Stimulated activated CD4-positive, alpha-beta T cell treated with anti-CD3 and anti-CD28 coated beads, Interleukin-1b, Interleukin-23, amount 100 ng/mL, for 48 hours (primary cell): ENCODE results near the gene ADAMTSL1.

Experiments
- DNase-seq: peaks from one replicate; pipeline ENCODE4 v3.0.0-alpha.2; 2020

Gene ADAMTSL1

DNA sequence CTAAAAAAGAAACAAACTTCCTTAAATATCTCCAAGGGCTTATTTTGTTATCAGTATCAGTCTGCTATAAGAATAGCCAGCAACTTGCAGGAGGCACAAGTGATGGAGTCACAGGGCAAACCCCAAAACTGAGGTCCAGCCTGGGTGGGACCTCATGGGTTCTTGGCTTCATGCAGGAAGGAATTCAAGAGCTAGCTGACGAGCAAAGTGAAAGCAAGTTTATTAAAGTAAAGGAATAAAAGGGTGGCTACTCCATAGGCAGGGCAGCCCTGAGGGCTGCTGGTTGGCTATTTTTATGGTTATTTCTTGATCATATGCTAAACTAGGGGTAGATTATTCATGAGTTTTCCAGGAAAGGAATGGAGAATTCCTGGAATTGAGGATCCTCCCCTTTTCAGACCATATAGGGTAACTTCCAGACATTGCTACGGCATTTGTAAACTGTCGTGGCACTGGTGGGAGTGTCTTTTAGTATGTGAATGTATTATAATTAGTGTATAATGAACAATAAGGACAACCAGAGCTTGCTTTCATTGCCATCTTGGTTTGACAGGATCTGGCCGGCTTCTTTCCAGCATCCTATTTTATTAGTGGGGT lies 231.9 kb downstream of the ADAMTSL1 start:
- no peak for DNase-seq

DNA sequence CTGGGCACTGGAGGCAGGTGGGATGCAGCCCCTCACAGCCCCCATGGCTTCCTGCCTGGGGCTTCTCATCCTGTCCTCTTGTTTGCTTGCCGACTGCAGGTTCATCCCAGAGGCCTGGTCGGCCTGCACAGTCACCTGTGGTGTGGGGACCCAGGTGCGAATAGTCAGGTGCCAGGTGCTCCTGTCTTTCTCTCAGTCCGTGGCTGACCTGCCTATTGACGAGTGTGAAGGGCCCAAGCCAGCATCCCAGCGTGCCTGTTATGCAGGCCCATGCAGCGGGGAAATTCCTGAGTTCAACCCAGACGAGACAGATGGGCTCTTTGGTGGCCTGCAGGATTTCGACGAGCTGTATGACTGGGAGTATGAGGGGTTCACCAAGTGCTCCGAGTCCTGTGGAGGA lies 232.7 kb downstream of the ADAMTSL1 start:
- no peak for DNase-seq

DNA sequence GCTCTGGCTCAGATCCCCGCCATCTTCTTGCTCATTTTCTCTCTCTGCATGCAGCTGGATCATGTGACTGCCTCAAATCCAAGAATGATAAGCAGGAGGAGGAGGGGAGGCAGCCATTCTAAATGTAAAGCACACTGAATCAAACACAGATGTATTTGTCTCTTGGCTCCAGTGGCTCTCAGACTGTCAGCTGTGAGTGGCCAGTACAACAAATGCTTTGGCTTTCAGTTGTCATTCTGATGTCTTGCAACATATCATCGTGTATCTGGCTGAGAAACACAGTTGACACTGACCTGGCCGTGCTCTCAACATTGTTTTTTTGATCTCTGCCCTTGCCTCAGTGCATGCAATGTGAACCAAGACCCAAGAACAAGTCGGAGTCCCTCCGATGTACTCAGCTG lies 233.1 kb downstream of the ADAMTSL1 start:
- no peak for DNase-seq

DNA sequence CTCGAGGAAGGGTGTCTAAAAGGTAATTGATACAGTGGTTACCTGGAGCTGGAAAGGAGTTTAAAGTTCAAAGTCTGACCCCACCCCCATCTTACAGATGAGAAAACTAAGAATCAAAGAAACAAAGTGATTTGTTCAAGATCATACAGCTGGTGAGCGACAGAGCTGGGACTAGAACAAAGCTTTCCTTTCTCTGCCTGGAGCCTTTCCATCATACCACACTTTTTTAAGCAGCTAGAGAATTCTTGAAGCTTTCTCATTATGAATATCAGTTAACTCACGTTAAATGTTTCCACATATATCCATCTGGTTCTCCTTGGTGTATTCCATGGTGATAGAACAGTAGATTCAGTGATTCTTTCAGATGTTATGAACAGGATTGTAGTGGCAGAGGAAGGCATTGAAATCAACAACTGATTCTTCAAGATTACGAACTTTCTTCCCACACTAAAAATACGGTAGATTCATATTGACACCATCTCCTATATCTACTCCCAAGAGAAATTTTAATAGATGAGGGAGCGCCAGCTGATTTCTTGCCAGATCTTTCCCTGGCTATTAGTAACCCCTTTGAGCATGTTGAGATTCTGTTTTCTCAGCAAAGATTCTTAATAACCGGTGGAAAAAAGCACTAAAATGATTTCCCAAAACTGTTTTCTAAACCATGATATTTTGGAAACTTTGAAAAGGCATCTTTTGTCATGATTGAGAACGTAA lies 233.7 kb downstream of the ADAMTSL1 start:
- DNase-seq = no peak

DNA sequence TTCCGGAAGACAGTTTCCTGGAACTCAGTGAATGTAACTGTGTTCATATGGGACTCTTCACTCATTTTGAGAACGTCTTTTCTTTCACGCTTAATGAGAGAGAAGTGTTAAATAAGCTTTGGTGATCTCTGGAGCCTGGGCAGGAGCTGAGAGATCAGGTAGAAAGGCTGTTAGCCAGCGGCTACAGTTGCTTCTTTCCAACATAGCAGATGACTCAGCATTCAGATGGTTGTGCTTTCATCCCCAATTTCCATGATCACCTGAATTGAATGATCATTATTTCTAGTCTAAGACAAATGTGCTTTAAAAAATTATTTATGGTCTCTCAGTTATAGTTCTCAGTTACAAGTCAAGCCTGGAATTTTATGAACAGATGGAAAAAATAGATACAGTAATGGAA lies 234.5 kb downstream of the ADAMTSL1 start:
- no peak for DNase-seq

DNA sequence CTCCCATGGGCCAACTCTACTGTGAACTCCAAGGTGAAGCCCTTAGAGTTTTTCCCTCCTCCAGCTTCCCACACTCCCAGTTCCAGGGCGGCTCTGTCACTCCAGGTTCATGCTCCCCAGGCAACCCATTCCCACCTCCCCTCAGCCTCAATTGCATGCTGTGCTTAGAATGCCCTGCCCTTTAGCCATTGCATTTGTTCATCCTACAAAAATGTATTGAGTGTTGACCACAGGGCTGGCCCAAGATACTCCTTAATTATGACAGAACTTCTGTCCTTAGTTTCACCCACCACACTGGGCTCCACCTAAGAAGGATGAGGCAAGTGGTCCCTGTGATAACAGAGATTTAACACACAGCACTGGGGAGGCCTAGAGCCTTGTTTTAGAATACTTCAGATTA lies 236.1 kb downstream of the ADAMTSL1 start:
- no peak for DNase-seq

DNA sequence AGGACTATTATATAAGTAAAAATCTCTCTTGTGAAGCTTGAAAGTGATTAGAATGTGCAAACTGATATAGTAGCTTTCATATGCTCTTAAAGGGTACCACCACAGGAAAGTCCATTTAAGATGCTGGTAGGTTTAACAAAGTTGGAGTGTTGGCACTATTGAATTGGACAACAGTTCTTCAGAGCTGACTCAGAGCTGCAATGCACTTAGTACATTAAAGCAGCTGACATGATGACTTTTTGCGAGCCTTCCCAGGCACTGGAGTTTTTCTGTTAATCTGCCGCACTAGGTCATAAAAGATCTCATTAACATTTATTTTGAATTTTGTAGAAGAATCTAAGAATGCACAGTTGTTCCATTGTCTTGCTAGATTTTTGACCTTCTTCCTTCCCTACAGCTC lies 243.8 kb downstream of the ADAMTSL1 start:
- no peak for DNase-seq

DNA sequence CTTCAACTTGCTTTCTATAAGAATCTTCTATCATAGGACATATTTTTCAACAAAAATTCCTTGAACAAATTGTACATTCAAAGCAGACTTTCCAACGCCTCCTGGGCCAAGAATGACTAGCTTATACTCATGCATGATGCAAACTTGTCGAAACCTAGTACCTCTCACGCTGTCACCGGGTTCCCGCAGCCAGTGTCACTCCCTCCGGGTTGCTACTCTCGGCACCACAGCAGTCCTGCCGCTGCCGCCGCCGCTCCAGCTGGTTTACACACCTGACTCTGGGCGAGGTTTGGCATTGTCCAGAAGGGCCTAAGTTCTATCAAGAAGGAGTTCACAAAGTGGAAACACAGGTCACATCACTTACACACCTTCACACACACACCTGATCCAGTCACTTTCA lies 244.4 kb downstream of the ADAMTSL1 start:
- DNase-seq = no peak

DNA sequence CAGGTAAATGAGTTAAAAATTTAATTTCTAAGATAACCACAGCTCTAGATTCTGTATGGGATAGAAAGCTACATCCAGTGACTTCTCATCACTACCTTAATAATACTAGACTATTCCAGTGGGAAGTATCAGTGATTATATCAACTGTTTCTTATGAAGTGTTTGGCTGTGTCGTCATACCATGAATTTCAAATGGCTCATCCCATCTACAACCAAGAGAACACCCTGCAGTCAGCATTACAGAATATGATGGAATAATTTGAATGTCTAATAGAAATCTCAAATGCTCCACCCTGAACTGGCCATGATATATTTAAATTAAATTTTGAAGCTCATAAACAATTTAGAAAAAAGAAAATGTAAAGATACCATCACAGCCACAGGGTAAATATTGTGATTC lies 245.0 kb downstream of the ADAMTSL1 start:
- DNase-seq = no peak

DNA sequence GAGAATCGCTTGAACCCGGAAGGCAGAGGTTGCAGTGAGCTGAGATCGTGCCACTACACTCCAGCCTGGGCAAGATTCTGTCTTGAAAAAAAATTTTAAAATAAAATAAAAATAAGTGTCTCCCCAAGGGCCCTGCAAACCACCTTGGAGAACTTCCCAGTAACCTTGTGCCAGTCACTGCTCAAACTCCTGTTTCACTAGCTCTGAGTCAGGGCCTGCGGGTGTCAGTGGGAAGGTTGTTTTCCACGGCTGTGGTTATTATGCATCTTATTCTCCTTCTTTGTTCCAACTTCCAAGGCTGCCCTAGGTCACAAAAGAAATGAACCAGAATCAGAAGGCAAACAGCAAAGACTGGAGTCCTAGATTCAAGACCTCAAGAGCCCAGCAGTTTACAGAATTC lies 246.7 kb downstream of the ADAMTSL1 start:
- no peak for DNase-seq

DNA sequence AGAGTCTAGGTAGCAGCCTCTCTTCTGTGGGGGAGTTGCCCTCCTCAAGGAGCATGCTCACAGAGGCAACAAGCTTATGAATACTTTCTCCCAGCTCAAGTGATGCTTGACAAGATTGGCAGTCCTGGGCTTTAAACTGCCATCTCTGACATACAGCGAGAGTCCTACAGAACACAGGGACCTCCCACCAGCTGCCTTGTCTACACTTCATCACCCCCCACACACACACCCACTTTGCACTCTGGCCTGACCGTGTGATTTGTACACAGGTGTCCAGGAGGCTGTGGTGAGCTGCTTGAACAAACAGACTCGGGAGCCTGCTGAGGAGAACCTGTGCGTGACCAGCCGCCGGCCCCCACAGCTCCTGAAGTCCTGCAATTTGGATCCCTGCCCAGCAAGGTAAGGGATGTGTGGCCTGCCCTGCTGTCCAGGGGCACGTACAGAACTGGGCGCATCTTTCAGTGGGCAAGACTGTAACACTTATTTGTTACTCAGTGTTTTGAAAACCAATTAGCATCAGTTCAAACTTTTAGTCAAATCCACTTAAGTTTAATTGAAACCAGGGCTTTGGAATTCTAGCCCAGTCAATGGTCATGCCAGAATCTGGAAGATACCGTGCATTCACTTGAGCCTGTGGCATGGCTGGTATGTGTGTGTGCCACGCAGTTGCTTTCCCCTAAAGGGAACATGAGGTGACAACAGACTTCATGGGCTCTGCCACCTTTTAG lies 247.5 kb downstream of the ADAMTSL1 start:
- no peak for DNase-seq

DNA sequence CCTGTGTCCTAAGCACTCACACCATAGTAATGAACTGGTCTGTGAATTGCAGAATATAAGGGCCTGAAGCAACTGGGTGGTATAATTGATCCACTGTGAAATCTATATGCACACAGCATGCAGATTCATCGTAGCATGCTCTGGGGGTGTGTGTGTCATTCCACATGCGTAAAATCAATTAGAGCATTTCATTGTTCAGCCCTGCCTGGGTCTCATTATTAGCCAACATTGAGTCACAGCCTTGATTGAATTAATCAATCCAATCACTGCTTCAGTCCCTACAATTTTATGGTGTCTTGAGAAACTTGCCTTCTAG lies 248.0 kb downstream of the ADAMTSL1 start:
- DNase-seq = no peak

DNA sequence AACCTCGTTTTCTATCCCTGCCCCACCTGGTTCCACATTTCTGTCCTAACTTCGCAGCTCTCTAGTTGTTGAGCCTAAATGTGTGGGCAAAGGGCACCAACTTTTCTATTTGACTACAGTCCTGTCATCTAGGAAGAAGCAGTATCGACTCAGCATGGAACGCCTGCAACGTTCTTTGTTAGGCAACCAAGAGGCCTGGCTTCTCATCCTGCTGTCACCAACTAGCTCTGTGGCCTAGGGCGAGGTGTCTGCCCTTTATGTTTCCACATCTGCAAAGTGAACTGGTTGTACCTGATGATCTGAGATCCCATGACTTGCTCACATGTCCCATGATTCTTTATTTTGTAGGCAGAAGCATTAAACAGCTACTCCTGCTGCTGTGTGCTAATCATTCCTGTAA lies 248.9 kb downstream of the ADAMTSL1 start:
- no peak for DNase-seq

DNA sequence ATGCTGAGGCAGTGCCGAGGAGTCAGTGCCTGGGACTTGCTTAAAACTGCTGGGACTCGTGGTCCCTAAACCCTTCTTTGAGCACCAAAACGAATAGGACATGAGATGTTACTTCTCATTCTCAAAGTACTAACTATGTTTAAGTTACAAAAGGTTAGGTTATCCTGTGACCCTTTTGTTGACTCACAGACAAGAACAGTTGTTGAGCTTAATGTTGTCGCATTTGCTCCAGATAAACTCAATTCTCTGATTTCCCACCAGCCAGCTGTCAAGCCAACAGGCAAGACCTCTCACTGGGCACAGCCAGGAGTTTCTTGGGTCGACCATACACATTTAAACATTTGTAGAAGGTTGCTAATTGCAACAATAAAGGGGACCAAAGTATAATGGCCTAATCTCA lies 249.4 kb downstream of the ADAMTSL1 start:
- no peak for DNase-seq

DNA sequence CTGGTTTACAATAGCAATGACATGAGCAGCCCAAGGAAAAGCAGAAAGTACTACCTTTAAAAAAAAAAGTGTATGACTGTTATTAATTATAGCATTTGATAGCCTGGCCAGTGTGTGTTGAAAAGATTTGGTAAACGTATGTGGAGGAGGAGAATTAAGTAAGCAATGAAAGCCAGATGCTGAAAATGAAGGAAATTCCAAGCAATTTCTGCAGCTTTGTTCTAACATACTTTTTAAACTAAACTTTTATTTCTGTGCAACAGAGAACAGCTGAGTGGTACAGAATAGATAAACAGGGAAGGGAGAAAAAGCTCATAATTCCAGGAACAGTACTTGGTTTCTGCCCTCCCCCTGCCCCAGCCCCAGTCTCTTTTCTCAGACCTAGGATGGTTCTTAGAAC lies 252.6 kb downstream of the ADAMTSL1 start:
- no peak for DNase-seq

DNA sequence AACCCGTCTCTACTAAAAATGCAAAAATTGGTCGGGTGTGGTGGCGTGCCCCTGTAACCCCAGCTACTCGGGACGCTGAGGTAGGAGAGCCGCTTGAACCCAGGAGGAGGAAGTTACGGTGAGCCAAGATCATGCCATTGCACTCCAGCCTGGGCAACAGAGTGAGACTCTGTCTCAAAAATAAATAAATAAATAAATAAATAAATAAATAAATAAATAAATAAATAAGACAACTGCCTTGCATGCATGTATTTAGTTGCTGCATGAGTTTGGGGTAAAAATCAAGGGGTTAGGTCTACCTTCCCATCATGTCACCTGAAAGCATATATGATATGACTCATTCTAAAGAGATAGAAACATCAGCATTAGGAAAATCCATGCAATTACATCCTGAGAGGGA lies 254.0 kb downstream of the ADAMTSL1 start:
- no peak for DNase-seq

DNA sequence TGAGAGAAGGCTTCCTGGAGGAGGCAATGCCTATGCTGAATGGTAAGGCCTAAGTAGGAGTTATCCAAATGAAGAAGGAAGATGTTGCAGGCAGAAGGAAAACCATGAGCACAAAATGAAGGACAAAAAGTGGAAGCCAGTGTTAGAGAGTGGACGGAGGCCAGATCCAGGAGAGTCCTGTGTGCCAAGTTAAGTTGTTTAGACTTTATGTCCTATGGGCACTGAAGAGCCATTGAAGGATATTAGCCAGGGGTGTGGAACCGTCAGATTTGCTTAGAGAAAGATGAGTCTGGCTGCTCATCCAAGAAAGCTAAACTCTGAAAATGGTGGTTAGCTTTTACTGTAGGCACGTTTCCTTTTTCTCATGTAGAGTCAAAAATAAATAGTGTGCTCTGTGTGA lies 254.7 kb downstream of the ADAMTSL1 start:
- no peak for DNase-seq

DNA sequence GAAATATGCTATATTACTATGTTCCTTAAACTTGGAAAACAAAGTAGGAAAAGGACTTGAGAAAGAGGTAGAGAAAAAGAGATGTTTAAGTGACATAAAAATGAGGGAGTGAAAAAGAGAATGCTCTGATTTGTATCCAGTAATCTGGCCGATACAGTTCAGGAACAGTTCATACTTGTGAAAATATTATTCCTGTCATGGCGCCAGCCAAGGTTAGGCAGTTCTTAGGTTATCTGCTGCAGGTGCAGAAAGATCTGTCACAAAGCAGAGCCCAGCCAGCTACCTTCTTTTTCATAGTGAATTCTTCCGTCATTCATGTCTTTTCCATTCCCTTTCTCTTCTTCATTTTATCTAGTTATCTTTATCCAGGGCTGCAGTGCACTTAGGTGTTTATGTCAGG lies 256.3 kb downstream of the ADAMTSL1 start:
- no peak for DNase-seq

DNA sequence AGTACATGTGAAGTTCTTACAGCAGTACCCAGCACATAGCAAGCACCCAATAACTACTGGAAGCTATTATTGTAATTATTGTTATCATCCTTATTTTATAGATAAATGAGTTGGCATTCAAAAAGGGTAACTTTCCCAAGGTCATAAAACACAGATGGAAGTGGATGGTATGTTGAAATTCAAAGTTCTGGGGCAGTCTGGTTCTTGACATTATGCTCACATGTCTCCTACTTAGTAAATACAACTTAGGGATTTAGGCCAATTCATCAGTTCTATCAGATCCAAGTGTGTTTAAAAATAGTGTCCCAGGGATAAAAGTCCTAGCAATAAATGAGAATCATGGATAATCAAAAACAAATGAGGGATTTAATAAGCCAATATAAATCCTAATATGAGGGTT lies 265.2 kb downstream of the ADAMTSL1 start:
- no peak for DNase-seq

DNA sequence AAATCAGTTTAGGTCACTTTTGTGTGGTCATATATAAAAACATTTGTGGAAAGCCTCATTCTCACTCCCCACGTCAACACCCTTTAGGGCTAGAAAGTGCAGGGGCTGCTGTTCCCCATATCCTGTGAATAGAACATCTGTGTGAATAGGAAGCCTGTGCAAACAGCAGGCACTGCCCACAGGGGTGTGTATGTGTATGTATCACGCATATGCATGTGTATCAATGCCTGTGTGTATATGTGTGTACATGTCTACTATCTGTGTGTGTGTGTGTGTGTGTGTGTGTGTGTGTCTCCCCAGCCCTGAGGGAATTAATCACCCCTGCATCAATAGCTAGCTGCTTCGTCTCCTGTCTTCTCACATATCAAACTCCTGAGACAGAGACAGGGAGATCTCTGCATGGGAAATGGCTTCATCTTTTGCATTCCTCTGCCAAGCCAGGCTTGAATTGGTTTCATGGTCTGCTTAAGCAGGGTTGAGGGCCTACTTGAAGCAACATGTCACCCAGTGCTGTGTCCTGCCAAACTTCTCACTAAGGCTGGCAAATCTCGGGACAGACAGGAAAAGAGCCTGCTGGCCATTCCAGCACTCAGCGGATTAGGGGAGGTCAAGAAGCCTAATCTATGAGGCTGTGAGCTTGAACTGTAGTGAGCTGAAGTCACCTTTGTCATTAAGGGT lies 265.8 kb downstream of the ADAMTSL1 start:
- DNase-seq = no peak

DNA sequence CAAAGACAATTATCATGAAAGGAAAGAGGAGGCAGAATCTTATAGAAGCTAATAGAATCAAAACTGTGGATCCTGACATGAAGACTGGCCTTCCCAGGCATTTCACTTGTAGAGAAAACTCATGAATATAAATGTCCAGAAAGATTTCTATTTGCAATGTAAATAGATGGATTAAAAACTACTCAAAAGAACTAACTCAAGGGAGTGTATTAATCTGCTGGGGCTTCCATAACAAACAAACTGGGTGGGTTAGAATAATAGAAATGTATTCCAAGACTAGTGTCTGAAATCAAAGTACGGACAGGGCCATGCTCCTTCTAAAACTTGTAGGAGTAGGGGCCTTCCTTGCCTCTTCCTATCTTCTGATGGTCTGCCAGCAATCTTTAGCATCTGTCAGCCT lies 267.4 kb downstream of the ADAMTSL1 start:
- no peak for DNase-seq

DNA sequence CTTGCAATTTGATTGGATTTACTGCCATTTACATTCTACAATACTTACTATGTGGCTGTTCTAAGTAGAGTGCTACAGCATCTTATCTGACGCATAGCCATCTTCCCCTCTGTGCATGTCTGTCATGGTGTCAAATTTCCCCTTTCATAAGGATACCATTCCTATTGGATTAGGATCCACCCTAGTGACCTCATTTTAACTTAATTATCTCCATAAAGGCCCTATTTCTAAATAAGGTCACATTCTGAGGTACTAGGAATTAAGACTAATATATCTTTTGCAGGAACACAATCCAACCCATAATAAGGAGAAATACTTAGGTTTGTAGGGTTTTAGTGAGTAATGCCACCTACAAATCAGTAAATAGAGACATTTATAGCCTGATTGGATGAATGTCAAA lies 268.0 kb downstream of the ADAMTSL1 start:
- no peak for DNase-seq

DNA sequence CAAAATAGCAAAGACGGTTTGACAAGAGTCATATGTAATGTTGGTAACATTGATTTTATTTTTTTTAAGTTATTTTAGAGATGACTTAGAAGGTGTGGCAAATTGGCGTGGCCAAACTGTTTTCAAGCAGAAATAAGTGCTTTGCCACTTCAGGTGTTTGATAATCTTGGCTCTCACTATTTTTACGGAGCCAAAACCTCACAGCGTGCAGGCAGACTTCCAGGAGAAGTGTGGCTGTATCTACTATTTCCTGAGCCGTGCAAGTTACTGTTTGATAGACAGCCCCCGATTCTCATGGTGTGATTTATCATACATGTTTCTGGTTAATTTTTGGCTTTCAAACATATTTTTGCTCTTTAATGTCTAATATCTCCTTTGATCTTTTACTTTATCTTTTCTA lies 269.5 kb downstream of the ADAMTSL1 start:
- DNase-seq = no peak

DNA sequence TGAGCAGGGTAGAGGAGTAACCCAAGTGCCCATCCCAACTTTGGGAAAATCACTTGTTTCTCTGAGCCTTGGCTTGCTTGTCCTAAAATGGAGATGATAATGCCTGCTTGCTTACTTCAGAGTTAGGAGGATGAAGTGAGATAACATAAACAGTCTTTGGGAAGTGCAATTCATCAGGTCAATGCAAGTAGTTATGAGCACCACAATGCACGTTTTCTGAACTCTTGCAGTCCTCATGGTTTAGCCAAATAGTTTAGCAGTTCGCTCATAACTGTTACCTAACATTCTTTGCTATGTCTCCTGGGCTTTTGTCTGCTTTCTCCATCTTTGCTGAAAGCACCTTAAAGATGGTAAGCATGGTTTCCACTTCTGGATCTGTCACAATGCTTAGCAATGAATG lies 270.0 kb downstream of the ADAMTSL1 start:
- no peak for DNase-seq
